ENCODE data around the gene BCAS3.
A peak's percentile ranks its signal among the peaks of the same experiment; 100 is the strongest.
"Not testable (repeated sequence)": the region's sequence is repeated elsewhere in the genome, so short reads cannot be mapped to it uniquely, and the experiment has no call there.

Gene BCAS3

GRCh38 chr17:60677308-60678117, at the start of gene BCAS3:
BCAS3 (plus strand) TSS chr17:60677851.
- peak; percentile 99 for DNase-seq

DNA sequence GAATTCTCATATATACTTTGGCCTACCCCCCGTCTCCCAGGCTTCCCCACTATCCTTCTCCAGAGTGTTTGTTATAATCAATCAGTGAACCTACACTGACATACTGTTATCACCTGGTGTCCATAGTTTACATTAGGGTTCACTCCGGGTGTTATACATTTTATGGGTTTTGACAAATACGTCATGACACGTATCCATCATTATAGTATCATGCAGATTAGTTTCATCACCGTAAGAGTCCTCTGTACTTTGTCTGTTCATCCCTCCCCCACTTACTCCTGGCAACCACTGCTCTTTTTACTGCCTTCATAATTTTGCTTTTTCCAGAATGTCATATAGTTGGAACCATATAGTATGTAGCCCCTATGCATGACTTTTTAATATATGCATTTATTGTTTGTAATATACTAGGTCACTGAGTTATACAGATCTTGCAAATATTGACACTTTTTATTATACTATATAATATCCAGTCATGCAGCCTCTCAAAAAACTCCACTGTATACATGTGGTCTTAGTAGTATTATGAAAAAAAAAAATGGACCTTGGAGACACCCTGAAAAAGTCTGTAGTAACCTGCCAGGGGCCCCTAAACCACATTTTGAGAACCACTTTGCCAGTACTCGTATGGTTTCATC, 49.3 kb upstream of the BCAS3 start:
- DNase-seq, result no peak

DNA sequence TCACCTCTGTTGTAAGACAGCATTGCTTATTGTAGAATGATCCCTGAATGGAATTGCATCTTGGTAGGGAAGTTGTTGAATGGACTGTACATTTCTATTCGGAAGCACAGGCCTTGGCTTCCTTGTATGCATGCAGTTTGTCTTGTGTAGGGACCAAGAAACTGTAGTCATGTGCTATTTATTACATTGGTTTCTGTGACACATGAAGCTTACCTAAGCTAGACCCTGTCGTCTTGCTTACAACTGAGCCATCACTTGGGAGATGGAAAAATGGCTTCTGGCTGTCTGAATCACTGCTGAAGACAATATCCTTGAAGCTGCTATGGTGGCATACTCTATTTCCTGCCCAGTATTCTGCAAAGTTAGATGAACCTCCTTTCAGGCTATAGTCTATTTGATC, 48.5 kb upstream of the BCAS3 start:
- no peak for DNase-seq

DNA sequence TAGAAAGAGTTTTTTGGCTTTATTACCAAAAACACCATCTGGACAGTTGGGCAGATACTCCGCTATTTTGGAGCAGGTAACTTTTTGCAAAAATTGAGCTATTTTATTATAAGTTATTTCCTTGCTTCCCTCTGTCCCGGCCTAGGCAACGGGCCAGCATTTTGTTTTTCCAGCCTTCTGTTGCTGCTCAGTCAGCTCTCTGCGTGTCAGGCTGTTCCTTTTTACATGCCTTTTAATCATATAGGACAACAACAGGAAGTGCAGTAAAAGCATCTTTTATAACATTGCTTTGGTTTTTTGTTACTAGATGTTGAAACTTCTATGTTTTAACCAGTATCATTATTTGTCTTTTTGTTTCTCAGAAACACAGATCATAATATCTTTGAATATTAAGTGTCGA, 47.3 kb upstream of the BCAS3 start:
- no peak for DNase-seq

DNA sequence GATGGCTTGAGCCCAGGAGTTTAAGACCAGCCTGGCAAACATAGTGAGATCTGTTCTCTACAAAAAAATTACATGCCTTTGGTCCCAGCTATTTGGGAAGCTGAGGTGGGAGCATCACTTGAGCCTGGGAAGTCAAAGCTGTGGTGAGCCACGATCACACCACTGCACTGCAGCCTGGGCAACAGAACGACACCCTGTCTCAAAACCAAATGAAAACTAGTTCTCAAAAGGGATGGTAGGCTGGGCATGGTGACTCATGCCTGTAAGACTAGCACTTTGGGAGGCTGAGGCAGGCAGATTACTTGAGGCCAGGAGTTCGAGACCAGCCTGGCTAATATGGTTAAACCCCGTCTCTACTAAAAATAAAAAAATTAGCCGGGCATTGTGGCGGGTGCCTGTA, 46.5 kb upstream of the BCAS3 start:
- no peak for DNase-seq

DNA sequence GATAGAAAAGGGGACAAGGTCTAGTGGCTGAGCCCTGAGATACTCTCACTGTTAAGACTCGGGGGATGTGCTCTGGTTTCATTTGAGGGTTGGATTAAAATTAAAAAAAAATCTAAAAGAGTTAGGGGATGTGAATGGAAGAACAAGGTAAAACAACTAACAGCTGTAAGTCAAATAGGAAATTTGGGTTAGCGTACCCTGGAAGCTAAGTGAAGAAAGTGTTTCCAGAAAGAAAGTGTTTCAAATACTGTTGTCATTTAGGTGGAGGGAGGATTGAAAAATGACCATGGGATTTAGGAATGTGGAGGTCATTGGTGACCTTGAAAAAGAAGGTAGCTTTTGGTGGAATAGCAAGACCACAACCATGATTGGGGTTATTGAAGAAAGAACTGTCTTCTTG, 40.0 kb upstream of the BCAS3 start:
- no peak for DNase-seq

- no peak for DNase-seq
Observed at GRCh38 chr17:60639019-60639330, 38.7 kb upstream of the BCAS3 start.

DNA sequence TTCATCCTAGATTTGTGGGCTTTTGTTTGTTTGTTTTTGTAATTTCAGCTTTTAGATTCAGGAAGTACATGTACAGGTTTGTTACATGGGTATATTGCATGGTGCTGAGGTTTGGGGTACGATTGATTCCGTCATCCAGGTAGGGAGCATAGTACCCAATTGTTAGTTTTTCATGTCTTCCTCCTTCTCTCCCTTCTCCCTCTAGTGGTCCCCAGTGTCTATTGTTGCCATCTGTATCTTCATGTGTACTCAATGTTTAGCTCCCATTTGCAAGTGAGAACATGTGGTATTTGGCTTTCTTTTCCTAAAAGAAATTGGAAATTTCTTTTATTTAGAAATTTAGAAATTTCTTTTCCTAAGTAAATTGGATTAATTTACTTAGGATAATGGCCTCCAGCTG, 37.1 kb upstream of the BCAS3 start:
- DNase-seq, result no peak

- DNase-seq, result no peak
Observed at GRCh38 chr17:60641126-60641525, 36.5 kb upstream of the BCAS3 start.

DNA sequence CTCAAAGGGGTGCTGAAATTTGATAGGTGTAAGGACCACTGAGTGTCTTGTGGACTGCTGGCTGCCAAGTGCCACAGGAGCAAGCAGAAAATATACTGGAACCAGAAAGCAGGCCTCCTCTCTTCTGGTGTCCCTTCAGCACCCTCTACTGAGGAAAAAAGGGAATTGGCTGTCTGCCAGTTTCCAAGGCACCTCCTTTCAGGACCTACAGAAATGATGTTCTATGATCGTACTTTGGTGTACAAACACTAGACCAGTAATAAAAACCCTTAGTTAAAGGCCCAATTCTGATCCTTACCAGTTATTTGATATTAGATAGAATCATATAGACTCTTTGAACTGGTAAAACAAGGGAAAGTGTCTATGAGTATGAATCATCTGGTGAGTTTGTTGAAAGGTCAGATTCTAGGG, 35.8 kb upstream of the BCAS3 start:
- peak; percentile 43 for DNase-seq

GRCh38 chr17:60645918-60646523, 31.6 kb upstream of the BCAS3 start:
- peak; percentile 87 for DNase-seq

DNA sequence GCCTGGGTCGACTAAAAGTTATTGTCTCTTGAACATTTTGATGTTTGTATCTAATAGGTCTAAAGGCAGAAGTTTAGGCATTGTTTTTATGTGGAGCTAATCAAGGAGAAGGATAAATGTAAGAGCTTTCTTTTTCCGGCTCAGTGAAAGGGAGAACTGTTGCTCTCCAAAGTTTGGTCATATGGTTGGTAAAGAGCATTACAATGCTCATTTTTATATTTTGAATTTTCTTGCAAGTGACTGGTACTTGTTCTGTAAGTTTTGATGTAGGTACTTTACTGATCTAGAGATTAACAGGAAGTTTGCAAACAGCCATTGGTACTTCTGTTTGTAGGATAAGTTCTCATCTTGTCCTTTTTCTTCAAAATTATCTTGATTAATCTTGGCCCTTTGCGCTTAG, 30.9 kb upstream of the BCAS3 start:
- no peak for DNase-seq

DNA sequence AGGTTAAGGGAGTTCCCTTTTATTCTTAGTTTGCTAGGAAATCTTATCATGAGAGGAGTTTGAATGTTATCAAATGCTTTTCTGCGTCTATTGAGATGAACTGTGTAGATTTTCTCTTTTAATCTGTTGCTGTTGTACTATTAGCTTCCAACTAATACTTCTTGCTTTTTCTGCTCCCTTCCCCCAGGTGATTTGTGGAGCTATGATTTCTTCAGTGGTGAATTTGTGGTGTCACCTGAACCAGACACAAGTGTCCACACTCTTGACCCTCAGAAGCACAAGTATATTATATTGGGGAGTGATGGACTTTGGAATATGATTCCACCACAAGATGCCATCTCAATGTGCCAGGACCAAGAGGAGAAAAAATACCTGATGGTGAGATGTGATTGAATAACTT, 29.9 kb upstream of the BCAS3 start:
- no peak for DNase-seq

GRCh38 chr17:60652454-60653247, 25.0 kb upstream of the BCAS3 start:
- no peak for DNase-seq

DNA sequence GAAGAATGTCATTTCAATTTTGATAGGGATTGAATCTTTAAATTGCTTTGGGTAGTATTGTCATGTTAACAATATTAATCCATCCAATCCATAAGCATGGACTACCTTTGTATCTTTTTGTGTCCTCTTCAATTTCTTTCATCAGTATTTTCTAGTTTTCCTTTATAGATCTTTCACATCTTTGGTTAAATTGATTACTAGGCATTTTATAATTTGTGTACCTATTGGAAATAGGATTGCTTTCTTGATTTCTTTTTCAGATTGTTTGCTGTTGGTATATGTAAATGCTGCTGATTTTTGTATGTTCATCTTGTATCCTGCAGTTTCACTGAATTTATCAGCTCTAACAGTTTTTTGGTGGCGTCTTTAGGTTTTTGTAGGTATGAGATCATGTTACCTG, 24.1 kb upstream of the BCAS3 start:
- DNase-seq, result no peak

DNA sequence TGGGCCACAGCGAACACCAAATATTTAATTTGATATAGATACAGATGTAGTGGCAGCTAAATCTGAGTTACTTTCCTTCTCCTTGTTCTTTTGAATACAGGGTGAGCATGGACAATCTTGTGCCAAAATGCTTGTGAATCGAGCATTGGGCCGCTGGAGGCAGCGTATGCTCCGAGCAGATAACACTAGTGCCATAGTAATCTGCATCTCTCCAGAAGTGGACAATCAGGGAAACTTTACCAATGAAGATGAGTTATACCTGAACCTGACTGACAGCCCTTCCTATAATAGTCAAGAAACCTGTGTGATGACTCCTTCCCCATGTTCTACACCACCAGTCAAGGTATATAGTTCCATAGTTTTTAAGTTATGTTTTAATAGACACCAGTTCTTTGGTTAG, 21.2 kb upstream of the BCAS3 start:
- no peak for DNase-seq

DNA sequence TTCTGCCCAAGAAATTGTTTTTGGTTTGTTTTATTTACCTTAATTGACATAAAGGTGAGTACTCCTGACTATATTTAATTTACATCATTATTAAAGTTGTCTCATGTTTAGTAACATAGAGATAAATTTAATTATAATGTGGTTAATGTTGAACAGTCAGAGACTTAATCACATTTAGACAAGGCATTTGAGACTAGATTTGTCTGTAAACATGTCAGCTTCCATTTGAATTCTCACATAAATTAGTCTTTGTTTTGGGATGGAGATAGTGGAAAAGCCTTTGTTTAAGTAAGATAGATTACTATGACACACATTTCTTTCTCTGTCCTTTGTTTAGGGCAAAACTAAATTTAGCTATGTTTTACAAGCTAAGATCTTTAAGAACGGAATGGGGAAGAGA, 18.5 kb upstream of the BCAS3 start:
- DNase-seq, result no peak

DNA sequence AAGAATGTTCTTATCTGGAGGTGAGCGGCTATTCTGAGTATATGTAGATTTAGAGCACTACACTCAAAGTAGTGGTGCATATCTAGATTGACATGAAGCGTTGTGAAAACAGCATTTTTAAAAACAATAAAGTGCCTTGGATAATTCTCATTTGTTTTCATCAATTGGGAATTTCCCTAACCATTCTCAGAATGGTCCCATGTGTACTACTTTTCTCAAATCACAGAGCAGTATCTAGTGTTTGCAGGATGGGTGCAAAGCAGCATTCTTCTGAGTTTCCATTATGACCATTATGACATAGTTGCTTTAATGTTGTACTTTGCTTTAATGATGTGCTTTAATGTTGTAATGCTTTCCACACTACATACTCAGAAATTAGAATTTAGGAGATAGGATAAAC, 16.2 kb upstream of the BCAS3 start:
- DNase-seq, result no peak

DNA sequence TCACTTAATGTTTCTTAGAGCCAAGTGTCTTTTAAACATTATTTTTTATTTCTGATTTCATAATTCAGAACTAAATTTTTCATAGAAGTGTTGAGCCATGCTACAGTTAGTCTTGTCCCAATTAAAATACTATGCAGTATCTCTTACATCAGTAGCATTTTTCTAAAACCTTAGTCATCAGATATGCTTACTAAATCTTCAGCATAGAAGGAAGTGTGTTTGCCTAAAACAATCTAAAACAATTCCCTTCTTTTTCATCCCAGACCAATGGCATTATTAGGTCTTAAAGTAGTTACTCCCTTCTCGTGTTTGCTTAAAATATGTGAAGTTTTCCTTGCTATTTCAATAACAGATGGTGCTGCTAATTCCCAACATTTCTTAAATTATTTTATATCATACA, 13.6 kb upstream of the BCAS3 start:
- no peak for DNase-seq

GRCh38 chr17:60665602-60666001, 12.0 kb upstream of the BCAS3 start:
- no peak for DNase-seq

DNA sequence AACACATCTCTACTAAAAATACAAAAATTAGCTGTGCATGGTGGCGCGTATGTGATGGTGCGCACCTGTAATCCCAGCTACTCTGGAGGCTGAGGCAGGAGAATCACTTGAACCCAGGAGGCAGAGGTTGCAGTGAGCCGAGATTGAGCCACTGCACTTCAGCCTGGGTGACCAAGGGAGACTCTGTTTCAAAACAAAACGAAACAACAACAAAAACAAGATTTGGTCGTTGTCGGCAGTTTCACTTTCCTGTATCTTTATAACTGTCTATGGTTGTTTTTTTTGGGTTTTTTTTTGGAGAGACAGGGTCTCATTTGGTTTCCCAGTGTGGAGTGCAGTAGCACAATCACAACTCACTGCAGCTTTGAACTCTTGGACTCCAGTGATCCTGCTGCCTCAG, 8.9 kb upstream of the BCAS3 start:
- DNase-seq, result not testable (repeated sequence)

GRCh38 chr17:60671482-60671881, 6.2 kb upstream of the BCAS3 start:
- DNase-seq, result no peak

DNA sequence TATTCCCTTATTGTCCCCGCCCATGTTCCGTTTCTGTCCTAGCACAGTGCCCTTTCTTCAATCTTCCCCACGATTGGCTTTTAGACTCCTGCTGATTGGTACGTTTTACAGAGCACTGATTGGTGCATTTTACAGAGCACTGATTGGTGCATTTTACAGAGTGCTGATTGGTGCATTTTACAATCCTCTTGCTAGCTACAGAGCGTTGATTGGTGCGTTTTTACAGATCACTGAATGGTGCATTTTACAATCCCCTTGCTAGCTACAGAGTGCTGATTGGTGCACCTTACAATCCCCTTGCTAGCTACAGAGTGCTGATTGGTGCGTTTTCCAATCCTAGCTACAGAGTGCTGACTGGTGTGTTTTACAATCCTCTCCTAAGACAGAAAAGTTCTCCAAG, 3.0 kb upstream of the BCAS3 start:
- DNase-seq, result not testable (repeated sequence)

GRCh38 chr17:60675997-60676396, 1.7 kb upstream of the BCAS3 start:
- no peak for DNase-seq

Measured in NCI-H1436 treated with DMSO at 0.1 percent for 48 hours (cell line).